ENCODE results near the gene SPATA6L.

DNA sequence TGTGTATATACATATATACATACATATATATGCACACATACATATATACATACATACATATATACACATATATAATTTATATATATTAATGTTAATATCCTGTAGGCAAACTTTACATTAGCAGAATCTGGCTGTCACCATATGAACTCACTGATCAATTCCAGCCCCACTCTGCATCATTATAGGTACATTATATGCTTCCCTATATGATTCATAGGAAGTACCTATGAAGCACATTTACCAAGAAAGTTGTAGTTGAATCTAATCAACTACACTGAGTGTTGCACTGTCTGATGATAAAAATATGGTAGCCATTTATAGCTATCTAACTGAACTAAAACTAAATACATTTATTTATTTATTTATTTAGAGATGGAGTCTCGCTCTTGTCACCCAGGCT, 5.5 kb upstream of the SPATA6L start:
- TF ChIP-seq, protein P1, sequence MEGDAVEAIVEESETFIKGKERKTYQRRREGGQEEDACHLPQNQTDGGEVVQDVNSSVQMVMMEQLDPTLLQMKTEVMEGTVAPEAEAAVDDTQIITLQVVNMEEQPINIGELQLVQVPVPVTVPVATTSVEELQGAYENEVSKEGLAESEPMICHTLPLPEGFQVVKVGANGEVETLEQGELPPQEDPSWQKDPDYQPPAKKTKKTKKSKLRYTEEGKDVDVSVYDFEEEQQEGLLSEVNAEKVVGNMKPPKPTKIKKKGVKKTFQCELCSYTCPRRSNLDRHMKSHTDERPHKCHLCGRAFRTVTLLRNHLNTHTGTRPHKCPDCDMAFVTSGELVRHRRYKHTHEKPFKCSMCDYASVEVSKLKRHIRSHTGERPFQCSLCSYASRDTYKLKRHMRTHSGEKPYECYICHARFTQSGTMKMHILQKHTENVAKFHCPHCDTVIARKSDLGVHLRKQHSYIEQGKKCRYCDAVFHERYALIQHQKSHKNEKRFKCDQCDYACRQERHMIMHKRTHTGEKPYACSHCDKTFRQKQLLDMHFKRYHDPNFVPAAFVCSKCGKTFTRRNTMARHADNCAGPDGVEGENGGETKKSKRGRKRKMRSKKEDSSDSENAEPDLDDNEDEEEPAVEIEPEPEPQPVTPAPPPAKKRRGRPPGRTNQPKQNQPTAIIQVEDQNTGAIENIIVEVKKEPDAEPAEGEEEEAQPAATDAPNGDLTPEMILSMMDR (conservative IDR thresholded peaks at IDR 0.05): no peak
- TF ChIP-seq EZH2 (IDR thresholded peaks at IDR 0.05; ENCODE audit: low read depth): no peak
